ENCODE data around the gene HSPA12A. TPM values are rescaled to one million over a fixed set of nuclear protein-coding genes. Genes with fewer than 3 reads are reported as not detected.

The HSPA12A gene
- total RNA-seq, 1 donor from 2014 or later, result 0.05 TPM

- no peaks in the 10 kb centered on the region for H3K4me1 Mint-ChIP-seq (ENCODE audit: low read depth)
- DNase-seq (ENCODE audit: low spot score), result no peak
- no peaks in the 10 kb centered on the region for H3K36me3 Mint-ChIP-seq (ENCODE audit: low read depth)
- no peaks in the 10 kb centered on the region for H3K9me3 Mint-ChIP-seq
- H3K27ac Mint-ChIP-seq, result no peak overlapping the region
- intact Hi-C loops (cut with micrococcal nuclease), result no loop called here
- H3K27me3 Mint-ChIP-seq (ENCODE audit: insufficient read depth), result peaks cover 3% of the 10 kb centered on the region
- H3K4me3 Mint-ChIP-seq, result no peak overlapping the region
Measured at GRCh38 chr10:116766837-116767634, 24.7 kb upstream of the HSPA12A start.

- H3K27ac Mint-ChIP-seq, result no peak overlapping the region
- no peak overlapping the region for H3K4me3 Mint-ChIP-seq
- intact Hi-C loops (cut with micrococcal nuclease), result no loop called here
- no peak for DNase-seq (ENCODE audit: low spot score)
- no peaks in the 10 kb centered on the region for H3K4me1 Mint-ChIP-seq (ENCODE audit: low read depth)
- no peaks in the 10 kb centered on the region for H3K9me3 Mint-ChIP-seq
- no peaks in the 10 kb centered on the region for H3K36me3 Mint-ChIP-seq (ENCODE audit: low read depth)
- peaks cover 3% of the 10 kb centered on the region for H3K27me3 Mint-ChIP-seq (ENCODE audit: insufficient read depth)
Measured at GRCh38 chr10:116766241-116766827, 24.0 kb upstream of the HSPA12A start.

- peak; percentile 7 for DNase-seq (ENCODE audit: low spot score)
Measured at GRCh38 chr10:116765648-116766081, 23.3 kb upstream of the HSPA12A start.

GRCh38 chr10:116764979-116765378 is 22.6 kb upstream of the HSPA12A start:
- no peak for DNase-seq (ENCODE audit: low spot score)
- no peaks in the 10 kb centered on the region for H3K36me3 Mint-ChIP-seq (ENCODE audit: low read depth)
- H3K27me3 Mint-ChIP-seq (ENCODE audit: insufficient read depth), result peaks cover 8% of the 10 kb centered on the region
- intact Hi-C loops (cut with micrococcal nuclease), result loop anchor here (1.0 kb wide), 1 partner anchor 83 kb away; no protein-coding TSS in a partner anchor
- no peaks in the 10 kb centered on the region for H3K9me3 Mint-ChIP-seq
- no peak overlapping the region for H3K27ac Mint-ChIP-seq
- H3K4me3 Mint-ChIP-seq, result no peak overlapping the region
- no peaks in the 10 kb centered on the region for H3K4me1 Mint-ChIP-seq (ENCODE audit: low read depth)

More at GRCh38 chr10:116765648-116766081, 23.3 kb upstream of the HSPA12A start:
- no peaks in the 10 kb centered on the region for H3K4me1 Mint-ChIP-seq (ENCODE audit: low read depth)
- intact Hi-C loops (cut with micrococcal nuclease), result loop anchor here (1.0 kb wide), 1 partner anchor 83 kb away; no protein-coding TSS in a partner anchor
- no peak overlapping the region for H3K27ac Mint-ChIP-seq
- no peaks in the 10 kb centered on the region for H3K36me3 Mint-ChIP-seq (ENCODE audit: low read depth)
- H3K27me3 Mint-ChIP-seq (ENCODE audit: insufficient read depth), result peaks cover 4% of the 10 kb centered on the region
- no peaks in the 10 kb centered on the region for H3K9me3 Mint-ChIP-seq
- H3K4me3 Mint-ChIP-seq, result no peak overlapping the region

- no peak for DNase-seq (ENCODE audit: low spot score)
- intact Hi-C loops (cut with micrococcal nuclease), result no loop called here
- Mint-ChIP-seq H3K4me1 (ENCODE audit: low read depth) (no peaks in the 10 kb centered on the region), H3K36me3 (ENCODE audit: low read depth) (no peaks in the 10 kb centered on the region), H3K27ac (no peak overlapping the region), H3K4me3 (no peak overlapping the region), H3K9me3 (no peaks in the 10 kb centered on the region), H3K27me3 (ENCODE audit: insufficient read depth) (peaks cover 8% of the 10 kb centered on the region)
Measured at GRCh38 chr10:116763440-116763839, 21.1 kb upstream of the HSPA12A start.

- DNase-seq (ENCODE audit: low spot score), result no peak
- H3K27ac Mint-ChIP-seq, result no peak overlapping the region
- H3K9me3 Mint-ChIP-seq, result no peaks in the 10 kb centered on the region
- H3K27me3 Mint-ChIP-seq (ENCODE audit: insufficient read depth), result peaks cover 8% of the 10 kb centered on the region
- intact Hi-C loops (cut with micrococcal nuclease), result no loop called here
- no peaks in the 10 kb centered on the region for H3K36me3 Mint-ChIP-seq (ENCODE audit: low read depth)
- H3K4me1 Mint-ChIP-seq (ENCODE audit: low read depth), result no peaks in the 10 kb centered on the region
- H3K4me3 Mint-ChIP-seq, result no peak overlapping the region
Measured at GRCh38 chr10:116761883-116762282, 19.5 kb upstream of the HSPA12A start.

GRCh38 chr10:116760919-116761318 is 18.6 kb upstream of the HSPA12A start:
- no peak for DNase-seq (ENCODE audit: low spot score)
- intact Hi-C loops (cut with micrococcal nuclease), result no loop called here
- Mint-ChIP-seq H3K36me3 (ENCODE audit: low read depth) (no peaks in the 10 kb centered on the region), H3K9me3 (no peaks in the 10 kb centered on the region), H3K4me3 (no peak overlapping the region), H3K27me3 (ENCODE audit: insufficient read depth) (peaks cover 8% of the 10 kb centered on the region), H3K27ac (no peak overlapping the region), H3K4me1 (ENCODE audit: low read depth) (no peaks in the 10 kb centered on the region)

- no peak overlapping the region for H3K4me3 Mint-ChIP-seq
- DNase-seq (ENCODE audit: low spot score), result no peak
- no peaks in the 10 kb centered on the region for H3K9me3 Mint-ChIP-seq
- H3K36me3 Mint-ChIP-seq (ENCODE audit: low read depth), result no peaks in the 10 kb centered on the region
- no peaks in the 10 kb centered on the region for H3K4me1 Mint-ChIP-seq (ENCODE audit: low read depth)
- peaks cover 7% of the 10 kb centered on the region for H3K27me3 Mint-ChIP-seq (ENCODE audit: insufficient read depth)
- H3K27ac Mint-ChIP-seq, result no peak overlapping the region
- intact Hi-C loops (cut with micrococcal nuclease), result no loop called here
Measured at GRCh38 chr10:116757246-116757645, 14.9 kb upstream of the HSPA12A start.

- intact Hi-C loops (cut with micrococcal nuclease), result no loop called here
- no peak overlapping the region for H3K4me3 Mint-ChIP-seq
- no peak overlapping the region for H3K27ac Mint-ChIP-seq
Measured at GRCh38 chr10:116756277-116756676, 13.9 kb upstream of the HSPA12A start.

GRCh38 chr10:116753759-116754158 is 11.4 kb upstream of the HSPA12A start:
- Mint-ChIP-seq H3K36me3 (ENCODE audit: low read depth) (no peaks in the 10 kb centered on the region), H3K4me1 (ENCODE audit: low read depth) (no peaks in the 10 kb centered on the region), H3K27ac (no peak overlapping the region), H3K27me3 (ENCODE audit: insufficient read depth) (peaks cover 7% of the 10 kb centered on the region), H3K9me3 (no peaks in the 10 kb centered on the region), H3K4me3 (no peak overlapping the region)
- no peak for DNase-seq (ENCODE audit: low spot score)
- intact Hi-C loops (cut with micrococcal nuclease), result no loop called here

More at GRCh38 chr10:116756277-116756676, 13.9 kb upstream of the HSPA12A start:
- H3K27me3 Mint-ChIP-seq (ENCODE audit: insufficient read depth), result peaks cover 7% of the 10 kb centered on the region
- DNase-seq (ENCODE audit: low spot score), result no peak
- no peaks in the 10 kb centered on the region for H3K4me1 Mint-ChIP-seq (ENCODE audit: low read depth)
- no peaks in the 10 kb centered on the region for H3K36me3 Mint-ChIP-seq (ENCODE audit: low read depth)
- no peaks in the 10 kb centered on the region for H3K9me3 Mint-ChIP-seq

GRCh38 chr10:116752969-116753665 is 10.8 kb upstream of the HSPA12A start:
- DNase-seq (ENCODE audit: low spot score), result no peak
- no peak overlapping the region for H3K27ac Mint-ChIP-seq
- intact Hi-C loops (cut with micrococcal nuclease), result no loop called here

GRCh38 chr10:116752563-116752962 is 10.2 kb upstream of the HSPA12A start:
- no peak overlapping the region for H3K4me3 Mint-ChIP-seq
- intact Hi-C loops (cut with micrococcal nuclease), result no loop called here
- no peak overlapping the region for H3K27ac Mint-ChIP-seq

More at GRCh38 chr10:116752969-116753665, 10.8 kb upstream of the HSPA12A start:
- no peaks in the 10 kb centered on the region for H3K4me1 Mint-ChIP-seq (ENCODE audit: low read depth)
- H3K9me3 Mint-ChIP-seq, result no peaks in the 10 kb centered on the region
- H3K27me3 Mint-ChIP-seq (ENCODE audit: insufficient read depth), result peaks cover 7% of the 10 kb centered on the region
- H3K4me3 Mint-ChIP-seq, result no peak overlapping the region
- H3K36me3 Mint-ChIP-seq (ENCODE audit: low read depth), result no peaks in the 10 kb centered on the region

GRCh38 chr10:116748471-116748870 is 6.1 kb upstream of the HSPA12A start:
- Mint-ChIP-seq H3K36me3 (ENCODE audit: low read depth) (no peaks in the 10 kb centered on the region), H3K4me3 (no peak overlapping the region), H3K9me3 (no peaks in the 10 kb centered on the region), H3K27ac (no peak overlapping the region), H3K4me1 (ENCODE audit: low read depth) (no peaks in the 10 kb centered on the region), H3K27me3 (ENCODE audit: insufficient read depth) (peaks cover 29% of the 10 kb centered on the region)
- intact Hi-C loops (cut with micrococcal nuclease), result no loop called here
- DNase-seq (ENCODE audit: low spot score), result no peak

More at GRCh38 chr10:116752563-116752962, 10.2 kb upstream of the HSPA12A start:
- H3K9me3 Mint-ChIP-seq, result no peaks in the 10 kb centered on the region
- DNase-seq (ENCODE audit: low spot score), result no peak
- H3K36me3 Mint-ChIP-seq (ENCODE audit: low read depth), result no peaks in the 10 kb centered on the region
- H3K27me3 Mint-ChIP-seq (ENCODE audit: insufficient read depth), result peaks cover 7% of the 10 kb centered on the region
- H3K4me1 Mint-ChIP-seq (ENCODE audit: low read depth), result no peaks in the 10 kb centered on the region

Measured in activated T-helper 1 cell treated with anti-CD3 and anti-CD28 coated beads, Interleukin-12 subunit alpha, Interleukin-12 subunit beta, Interleukin-2, Interleukin-4 antibody, amounts not matched to agents 30 ng/mL and 10 ng/mL and 1 ng/mL, durations not matched to agents 14 hours and 24 hours and 36 hours (primary cell).